GM23338 (cell line): ENCODE measurements around the gene CACHD1. TPM values are rescaled to one million over a fixed set of nuclear protein-coding genes. Genes with fewer than 3 reads are reported as not detected.

Source experiments
- ATAC-seq: fragments of 200-7000 bp; cut with Tn5 transposase; 3 replicates; pipeline ENCODE4 v1.9.1; 2020
- DNase-seq: peaks from one replicate; pipeline ENCODE4 v3.0.0-alpha.2; 2015; ENCODE audit warnings: low spot score
- H2AFZ ChIP-seq: fragments of 200-600 bp; sonication (generic); 2 replicates; pipeline ENCODE4 v1.8.0; 2016; ENCODE audit warnings: antibody characterized with exemption, mild to moderate bottlenecking, moderate library complexity
- H3F3A ChIP-seq: fragments of 200-600 bp; sonication (generic); replicated peaks from 2 replicates; pipeline ENCODE4 v1.8.0; 2017; ENCODE audit warnings: antibody characterized with exemption, mixed run types, low read depth
- H3K27ac ChIP-seq: fragments of 200-600 bp; sonication (generic); 2 replicates; pipeline ENCODE4 v1.6.1; 2016; ENCODE audit warnings: low read depth
- H3K27me3 ChIP-seq: fragments of 200-600 bp; sonication (generic); 2 replicates; pipeline ENCODE4 v1.8.0; 2016; ENCODE audit warnings: mild to moderate bottlenecking, mixed run types, moderate library complexity; ENCODE audit not compliant: insufficient read depth
- H3K36me3 ChIP-seq: fragments of 200-600 bp; sonication (generic); 2 replicates; pipeline ENCODE4 v1.8.0; 2016; ENCODE audit warnings: mild to moderate bottlenecking; ENCODE audit not compliant: insufficient read depth
- H3K4me1 ChIP-seq: fragments of 200-600 bp; sonication (generic); 2 replicates; pipeline ENCODE4 v1.8.0; 2016; ENCODE audit warnings: mild to moderate bottlenecking, moderate library complexity; ENCODE audit not compliant: insufficient read depth
- H3K4me2 ChIP-seq: fragments of 200-600 bp; sonication (generic); 2 replicates; pipeline ENCODE4 v1.7.1; 2017; ENCODE audit warnings: mixed run types
- H3K4me3 ChIP-seq: fragments of 200-600 bp; sonication (generic); 2 replicates; pipeline ENCODE4 v1.6.1; 2016; ENCODE audit warnings: mixed run types
- H3K79me2 ChIP-seq: fragments of 200-600 bp; sonication (generic); replicated peaks from 2 replicates; pipeline ENCODE4 v1.8.0; 2017; ENCODE audit warnings: mild to moderate bottlenecking; ENCODE audit not compliant: insufficient read depth
- H3K9me2 ChIP-seq: fragments of 200-600 bp; sonication (generic); 2 replicates; pipeline ENCODE4 v1.8.0; 2017; ENCODE audit not compliant: insufficient read depth
- H4K20me1 ChIP-seq: fragments of 200-600 bp; sonication (generic); replicated peaks from 2 replicates; pipeline ENCODE4 v1.8.0; 2017; ENCODE audit warnings: mild to moderate bottlenecking; ENCODE audit not compliant: insufficient read depth
- H3K27ac Mint-ChIP-seq: 2 replicates; pipeline ENCODE4 v1.8.0; 2020; ENCODE audit warnings: inconsistent platforms, mild to moderate bottlenecking, moderate library complexity, mixed read lengths
- H3K27me3 Mint-ChIP-seq: 3 replicates; pipeline ENCODE4 v1.8.0; 2022; ENCODE audit warnings: low read depth, mild to moderate bottlenecking, moderate library complexity, mixed read lengths, inconsistent platforms; ENCODE audit not compliant: insufficient read depth, poor library complexity
- H3K36me3 Mint-ChIP-seq: 3 replicates; pipeline ENCODE4 v1.8.0; 2021; ENCODE audit warnings: low read depth, mild to moderate bottlenecking, inconsistent platforms, moderate library complexity, mixed read lengths
- H3K4me1 Mint-ChIP-seq: 3 replicates; pipeline ENCODE4 v1.8.0; 2020; ENCODE audit warnings: mild to moderate bottlenecking, inconsistent platforms, mixed read lengths
- H3K4me3 Mint-ChIP-seq: 3 replicates; pipeline ENCODE4 v1.8.0; 2021; ENCODE audit warnings: moderate library complexity, mild to moderate bottlenecking, inconsistent platforms, mixed read lengths
- H3K9me3 Mint-ChIP-seq: 3 replicates; pipeline ENCODE4 v1.8.0; 2020; ENCODE audit warnings: moderate library complexity, mild to moderate bottlenecking, inconsistent platforms, mixed read lengths
- CREB1 ChIP-seq: fragments of 250-450 bp; sonication (Bioruptor Pico); IDR thresholded peaks from 2 replicates; pipeline ENCODE4 v1.5.0; 2020; ENCODE audit warnings: low read depth, mild to moderate bottlenecking, moderate library complexity
- ETS1 ChIP-seq: IDR thresholded peaks from 2 replicates; pipeline ENCODE4 v1.6.1; 2016; ENCODE audit warnings: antibody characterized with exemption
- EZH2 ChIP-seq: fragments of 200-600 bp; sonication (generic); IDR thresholded peaks from one replicate; pipeline ENCODE4 v1.8.0; 2017; ENCODE audit warnings: antibody characterized with exemption, mild to moderate bottlenecking, low read depth; ENCODE audit not compliant: unreplicated experiment
- EZH2phosphoT487 ChIP-seq: fragments of 200-600 bp; sonication (generic); IDR thresholded peaks from one replicate; pipeline ENCODE4 v1.8.1; 2018; ENCODE audit warnings: antibody characterized with exemption; ENCODE audit not compliant: unreplicated experiment
- REST ChIP-seq: IDR thresholded peaks from one replicate; pipeline ENCODE4 v1.6.1; 2018; ENCODE audit warnings: antibody characterized with exemption; ENCODE audit not compliant: unreplicated experiment
- ZNF462 ChIP-seq: fragments of 250-450 bp; sonication (Bioruptor Pico); IDR thresholded peaks from 2 replicates; pipeline ENCODE4 v1.5.0; 2020; ENCODE audit warnings: mild to moderate bottlenecking, moderate library complexity
- polyA plus RNA-seq: library from polyadenylated mRNA; unstranded; fragments of >200 nt; fragmentation: Nextera tagmentation; extraction: Ambion mirVana; gene quantifications from 2 replicates; pipeline ENCODE4 v1.2.1, GENCODE V29; 2016
- total RNA-seq: library from RNA; depleted of rRNA; stranded (reverse); fragments of >200 nt; shearing (Covaris generic); gene quantifications from 2 replicates; pipeline ENCODE4 v1.2.3, GENCODE V29; 2014

The CACHD1 gene
- total and polyA plus RNA-seq, 2 experiments from 2014 or later, result 12.6 to 43.7 TPM

- Histone ChIP-seq H3K27me3 (no peaks in the 10 kb centered on the region), H2AFZ (no peak overlapping the region), H3F3A (peaks cover 6% of the 10 kb centered on the region; the same call in 1 of the 2 replicates), H3K27ac (no peak overlapping the region), H3K4me2 (no peak overlapping the region), H3K4me1 (peaks cover 21% of the 10 kb centered on the region), H4K20me1 (0 out of 2 replicates have a peak, but pooled peaks cover 4% of the 10 kb centered on the region), H3K4me3 (no peak overlapping the region), H3K9me2 (no peaks in the 10 kb centered on the region), H3K36me3 (peaks cover 26% of the 10 kb centered on the region; the same call in 1 of the 2 replicates), H3K79me2 (no peaks in the 10 kb centered on the region)
- no peak for DNase-seq
- TF ChIP-seq EZH2phosphoT487 (no peak), ETS1 (no peak), EZH2 (no peak), ZNF462 (CRISPR knock-in tag) (no peak), CREB1 (CRISPR knock-in tag) (no peak), REST (no peak)
- Mint-ChIP-seq H3K27ac (no peak overlapping the region), H3K4me1 (peaks cover 26% of the 10 kb centered on the region), H3K36me3 (peaks cover 53% of the 10 kb centered on the region), H3K9me3 (no peaks in the 10 kb centered on the region; the same call in 2 of the 3 replicates), H3K27me3 (no peaks in the 10 kb centered on the region), H3K4me3 (no peak overlapping the region)
- no peak for ATAC-seq
Observed at GRCh38 chr1:64685765-64686341, 215.9 kb downstream of the CACHD1 start.
